ENCODE measurements around the gene PLCG1.

The PLCG1 gene

DNA sequence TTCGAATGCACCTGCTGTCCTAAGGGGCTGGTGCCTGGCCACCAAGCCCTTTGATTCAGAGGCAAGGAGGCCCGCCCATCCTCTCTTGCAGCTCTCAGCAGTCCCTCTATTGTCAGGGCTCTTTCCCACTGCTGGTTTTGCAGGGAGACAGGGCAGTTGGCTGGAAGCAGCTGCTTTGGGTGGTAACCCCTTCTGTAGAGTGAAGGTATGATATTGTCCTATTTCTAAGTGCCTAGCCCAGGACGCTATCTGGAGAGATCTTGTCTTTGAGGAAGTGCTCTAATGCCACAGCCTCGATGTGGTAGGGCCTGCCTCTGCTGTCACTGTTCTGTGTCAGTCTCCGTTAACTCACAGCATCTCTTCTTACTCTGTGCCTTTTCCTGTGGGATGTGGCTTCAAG, 5.6 kb downstream of the PLCG1 start:
- Mint-ChIP-seq H3K36me3 (peaks cover 5 to 42% of the 10 kb centered on the region in 2 donors), H3K4me1 (peaks cover 66 to 87% of the 10 kb centered on the region in 2 donors), H3K9me3 (peaks cover 0 to 4% of the 10 kb centered on the region in 2 donors), H3K27me3 (no peaks in the 10 kb centered on the region), H3K27ac (peak overlapping the region; percentile 3), H3K4me3 (peak overlapping the region in 1 of 2 donors; percentile 2)
- peak; percentile 39 to 59 for ATAC-seq (replicated peaks)
- DNase-seq: no peak

DNA sequence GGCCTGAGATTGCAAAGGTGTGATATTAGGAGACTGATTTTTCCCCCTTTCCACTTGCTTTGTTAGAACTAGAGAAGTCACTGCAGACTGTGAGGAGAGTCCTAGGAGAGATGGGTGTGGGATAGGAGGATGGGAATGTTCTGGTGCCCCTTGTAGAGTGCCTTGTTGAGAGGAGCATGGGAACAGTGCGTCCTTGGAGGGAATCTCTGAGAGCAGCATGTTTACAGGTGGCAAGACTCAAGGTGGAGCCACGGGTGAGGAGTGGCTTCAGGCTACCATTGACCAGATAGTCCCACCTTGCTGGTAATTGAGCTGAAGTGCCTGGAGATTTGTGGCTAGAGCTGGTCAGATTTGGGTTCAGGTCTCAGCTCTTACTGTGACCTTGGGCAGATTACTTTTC, 6.0 kb downstream of the PLCG1 start:
- Mint-ChIP-seq H3K27me3 (no peaks in the 10 kb centered on the region), H3K27ac (peak overlapping the region; percentile 3), H3K36me3 (peaks cover 5 to 45% of the 10 kb centered on the region in 2 donors), H3K4me1 (peaks cover 67 to 82% of the 10 kb centered on the region in 2 donors), H3K9me3 (peaks cover 0 to 4% of the 10 kb centered on the region in 2 donors), H3K4me3 (peak overlapping the region in 1 of 2 donors; percentile 2)
- DNase-seq (no peak), ATAC-seq (replicated peaks) (no peak)

DNA sequence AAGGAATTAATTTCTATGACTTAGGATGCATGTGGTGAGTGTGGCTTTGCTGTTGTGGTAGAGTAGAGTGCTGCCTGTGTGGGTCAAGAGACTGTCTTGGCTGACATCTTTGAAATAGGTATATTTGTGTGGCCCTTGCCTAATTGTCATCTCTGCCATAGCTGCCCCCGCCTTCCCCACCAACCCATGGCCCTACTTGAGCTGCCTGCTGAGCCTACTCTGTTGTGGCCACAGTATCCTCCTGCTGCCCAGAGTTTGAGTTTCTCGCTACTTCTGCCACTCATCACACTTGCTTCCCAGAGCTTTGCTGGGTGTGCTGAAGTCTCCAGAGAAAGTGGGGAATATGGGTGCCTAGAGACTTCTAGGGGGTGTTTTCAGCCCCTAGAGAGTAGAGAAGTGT, 8.0 kb downstream of the PLCG1 start:
- no peak for ATAC-seq (replicated peaks)
- peaks cover 0 to 4% of the 10 kb centered on the region in 2 donors for H3K9me3 Mint-ChIP-seq
- H3K27me3 Mint-ChIP-seq: no peaks in the 10 kb centered on the region
- no peak overlapping the region for H3K4me3 Mint-ChIP-seq
- H3K4me1 Mint-ChIP-seq: peaks cover 55 to 63% of the 10 kb centered on the region in 2 donors
- H3K27ac Mint-ChIP-seq: no peak overlapping the region
- peaks cover 8 to 51% of the 10 kb centered on the region in 2 donors for H3K36me3 Mint-ChIP-seq
- no peak for DNase-seq

DNA sequence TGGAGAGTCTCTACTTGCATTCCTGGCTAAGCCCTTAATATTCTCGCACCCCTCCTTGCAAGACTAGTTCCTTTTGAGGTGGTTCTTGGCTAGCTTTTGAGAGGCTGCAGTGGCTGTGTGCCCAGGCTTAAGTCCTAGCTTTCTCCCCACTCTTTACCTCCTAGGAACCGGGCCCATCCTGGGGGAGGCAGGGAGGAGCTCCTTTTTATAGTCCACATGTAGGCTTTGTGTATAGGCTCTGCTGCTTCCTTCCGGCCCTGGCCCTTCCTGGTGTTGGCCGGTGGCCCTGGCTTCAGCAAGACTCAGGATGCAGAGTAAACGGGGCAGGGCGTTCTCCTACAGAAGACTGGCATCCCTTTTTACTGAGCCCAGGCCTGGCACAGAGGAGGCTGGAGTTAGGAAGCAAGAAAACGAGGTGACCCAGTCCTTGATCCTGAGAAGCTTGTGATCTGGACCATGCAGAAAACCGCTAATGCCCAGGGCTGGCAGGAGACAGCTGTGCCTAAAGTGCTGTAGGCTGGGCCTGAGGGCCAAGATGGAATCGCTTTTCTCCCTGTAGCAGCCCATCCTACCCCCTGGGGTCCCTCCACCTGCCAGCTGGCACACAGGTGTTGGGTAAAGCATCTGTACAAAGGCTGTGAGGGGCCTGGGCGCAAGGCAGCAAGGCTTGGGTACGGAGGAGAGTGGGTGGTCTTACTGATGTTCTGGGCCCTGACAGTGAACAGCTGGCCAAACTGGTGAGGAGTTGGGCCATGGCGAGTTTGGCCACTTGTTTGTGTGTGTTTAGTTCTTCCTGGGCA, 8.7 kb downstream of the PLCG1 start:
- Mint-ChIP-seq H3K36me3 (peaks cover 8 to 46% of the 10 kb centered on the region in 2 donors), H3K27me3 (no peaks in the 10 kb centered on the region), H3K4me1 (peaks cover 54 to 63% of the 10 kb centered on the region in 2 donors), H3K9me3 (peaks cover 0 to 4% of the 10 kb centered on the region in 2 donors), H3K4me3 (no peak overlapping the region), H3K27ac (no peak overlapping the region)
- no peak for ATAC-seq (replicated peaks)
- DNase-seq: no peak

DNA sequence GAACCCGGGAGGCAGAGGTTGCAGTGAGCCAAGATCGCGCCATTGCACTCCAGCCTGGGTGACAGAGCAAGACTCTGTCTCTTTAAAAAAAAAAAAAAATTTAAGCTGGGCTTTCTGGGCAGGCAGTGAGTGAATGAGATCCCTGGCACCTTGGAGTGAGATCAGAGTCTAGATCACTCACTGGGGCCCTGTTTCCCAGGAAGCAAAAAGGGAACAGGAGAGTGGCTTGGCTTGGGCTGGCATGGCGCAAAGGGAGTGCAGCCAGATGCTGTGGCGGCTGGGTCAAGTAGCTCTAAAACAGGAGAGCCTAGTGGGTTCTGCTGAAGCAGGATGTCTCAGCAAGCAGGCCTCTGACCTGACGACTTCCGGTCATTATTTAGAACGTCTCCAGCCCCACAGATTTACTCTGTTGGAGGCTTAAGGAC, 10.4 kb downstream of the PLCG1 start:
- peaks cover 0 to 4% of the 10 kb centered on the region in 2 donors for H3K9me3 Mint-ChIP-seq
- no peaks in the 10 kb centered on the region for H3K27me3 Mint-ChIP-seq
- H3K4me3 Mint-ChIP-seq: no peak overlapping the region
- peaks cover 50 to 52% of the 10 kb centered on the region in 2 donors for H3K4me1 Mint-ChIP-seq
- H3K27ac Mint-ChIP-seq: no peak overlapping the region
- DNase-seq: no peak
- H3K36me3 Mint-ChIP-seq: peaks cover 9 to 43% of the 10 kb centered on the region in 2 donors
- ATAC-seq (replicated peaks): no peak

DNA sequence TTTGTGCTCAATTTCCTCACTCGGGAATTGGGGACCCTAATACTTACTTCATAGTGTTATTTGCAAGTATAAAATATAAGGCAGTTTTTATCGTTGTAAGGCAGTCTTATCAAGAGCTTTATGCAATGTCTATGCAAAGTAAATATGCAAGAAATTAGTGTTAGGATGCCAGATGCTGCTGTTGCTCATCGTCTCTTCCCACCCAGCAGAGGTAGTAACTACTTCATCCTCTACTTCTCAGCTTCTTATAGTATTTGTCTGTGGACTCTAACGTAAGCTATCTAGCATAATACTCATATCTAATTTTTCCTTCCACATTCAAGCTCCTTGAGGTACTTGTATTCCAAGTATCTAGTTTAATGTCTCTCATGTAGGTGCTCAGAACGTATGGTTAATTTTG, 11.6 kb downstream of the PLCG1 start:
- H3K4me3 Mint-ChIP-seq: no peak overlapping the region
- H3K4me1 Mint-ChIP-seq: peaks cover 43 to 45% of the 10 kb centered on the region in 2 donors

DNA sequence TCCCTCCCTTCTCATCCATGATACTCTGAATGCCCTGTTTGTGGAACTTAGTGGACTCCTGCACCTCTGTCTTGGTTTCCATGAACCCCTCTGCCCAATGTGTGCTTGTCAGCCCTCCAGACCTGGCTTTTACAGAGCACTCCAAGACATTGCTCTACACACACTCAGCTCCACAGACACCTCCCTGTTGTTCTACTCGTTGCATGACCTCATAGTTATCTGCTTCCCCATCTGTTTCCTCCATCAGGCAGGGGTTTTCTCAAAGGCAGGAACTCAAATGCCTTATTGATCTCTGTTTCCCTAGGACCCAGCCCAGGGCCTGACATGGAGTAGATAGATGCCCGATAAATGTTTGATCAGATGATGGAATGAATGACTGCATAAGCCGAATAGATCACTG, 13.3 kb downstream of the PLCG1 start:
- no peak for DNase-seq
- Mint-ChIP-seq H3K4me3 (no peak overlapping the region), H3K9me3 (peaks cover 0 to 4% of the 10 kb centered on the region in 2 donors), H3K4me1 (peaks cover 42 to 51% of the 10 kb centered on the region in 2 donors), H3K27me3 (no peaks in the 10 kb centered on the region), H3K27ac (no peak overlapping the region), H3K36me3 (peaks cover 9 to 33% of the 10 kb centered on the region in 2 donors)
- peak; percentile 42 to 67 for ATAC-seq (replicated peaks)

More for the DNA sequence above, 11.6 kb downstream of the PLCG1 start:
- H3K27ac Mint-ChIP-seq: no peak overlapping the region
- H3K27me3 Mint-ChIP-seq: no peaks in the 10 kb centered on the region
- DNase-seq: no peak
- H3K36me3 Mint-ChIP-seq: peaks cover 9 to 39% of the 10 kb centered on the region in 2 donors
- no peak for ATAC-seq (replicated peaks)
- peaks cover 0 to 4% of the 10 kb centered on the region in 2 donors for H3K9me3 Mint-ChIP-seq

DNA sequence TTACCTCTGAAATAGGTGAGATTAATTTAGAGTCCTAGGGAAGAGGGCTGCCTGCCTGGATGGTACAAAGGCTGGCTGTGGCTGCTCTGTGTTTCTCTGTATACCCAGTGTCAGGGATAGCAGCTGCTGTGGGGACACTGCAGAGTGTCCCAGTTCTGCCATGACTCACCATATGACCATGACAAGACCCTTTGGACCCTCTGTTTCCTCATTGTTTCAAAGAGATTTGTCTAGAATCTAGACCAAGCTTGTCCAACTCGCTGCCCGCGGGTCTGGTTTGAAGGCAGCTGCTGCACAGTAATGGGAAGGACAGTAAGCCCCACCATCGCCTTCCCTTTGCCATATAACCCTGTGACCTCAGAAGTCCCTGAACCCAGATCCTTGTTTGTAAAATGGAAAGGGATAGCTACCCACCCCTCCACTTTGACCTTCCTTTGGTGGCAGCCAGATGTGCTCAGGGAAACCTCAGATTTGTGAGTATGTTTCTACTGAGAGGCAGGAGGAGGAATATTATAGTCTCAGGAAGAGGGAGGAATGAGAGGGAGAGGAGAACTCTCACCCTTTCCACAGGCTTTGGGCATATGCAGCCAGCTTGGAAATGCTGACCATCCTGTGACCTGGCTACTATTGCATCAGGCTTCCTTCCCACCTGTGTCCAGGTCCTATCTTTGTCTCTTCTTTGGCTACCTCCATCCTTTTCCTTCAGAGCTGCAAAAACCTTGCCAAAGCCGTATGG, 14.0 kb downstream of the PLCG1 start:
- H3K27ac Mint-ChIP-seq: no peak overlapping the region
- DNase-seq: no peak

DNA sequence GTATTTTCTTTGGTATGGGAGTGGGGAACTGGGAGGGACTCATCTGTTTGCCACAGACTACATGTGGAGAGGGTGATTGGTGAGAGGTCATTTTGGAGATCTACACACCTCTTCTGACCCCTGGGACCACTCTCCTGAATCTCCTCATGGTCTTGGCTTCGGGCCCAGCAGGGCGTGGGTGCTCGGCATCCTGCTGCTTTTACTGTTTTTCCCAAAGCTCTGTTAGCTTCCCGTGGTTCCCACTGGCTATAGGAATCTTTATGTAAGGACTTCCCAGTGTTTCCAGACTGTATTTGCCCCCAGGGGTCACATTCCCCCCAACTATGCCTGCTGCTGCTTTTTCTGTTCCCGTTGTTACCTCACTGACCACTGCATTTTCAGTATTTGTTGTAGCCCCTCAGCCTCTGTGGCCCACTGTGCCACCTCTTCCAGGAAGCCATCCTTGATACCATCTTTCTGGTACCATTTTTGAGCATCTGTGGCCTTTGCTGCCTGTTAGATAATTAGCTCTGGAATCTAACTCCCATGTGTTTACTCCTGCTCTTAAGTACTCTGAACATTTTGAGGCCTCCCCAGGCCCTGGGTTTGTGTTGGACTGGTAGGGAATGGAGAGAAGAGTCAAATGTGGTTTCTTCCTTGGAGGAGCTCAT, 14.9 kb downstream of the PLCG1 start:
- DNase-seq (no peak), ATAC-seq (replicated peaks) (no peak)
- Mint-ChIP-seq H3K4me1 (peaks cover 36 to 50% of the 10 kb centered on the region in 2 donors), H3K27ac (no peak overlapping the region), H3K9me3 (no peaks in the 10 kb centered on the region), H3K27me3 (no peaks in the 10 kb centered on the region), H3K4me3 (no peak overlapping the region), H3K36me3 (peaks cover 6 to 29% of the 10 kb centered on the region in 2 donors)

More for the DNA sequence above, 14.0 kb downstream of the PLCG1 start:
- H3K4me1 Mint-ChIP-seq: peaks cover 36 to 50% of the 10 kb centered on the region in 2 donors
- no peak for ATAC-seq (replicated peaks)
- H3K4me3 Mint-ChIP-seq: no peak overlapping the region
- H3K36me3 Mint-ChIP-seq: peaks cover 9 to 30% of the 10 kb centered on the region in 2 donors
- H3K9me3 Mint-ChIP-seq: peaks cover 0 to 3% of the 10 kb centered on the region in 2 donors
- H3K27me3 Mint-ChIP-seq: no peaks in the 10 kb centered on the region

DNA sequence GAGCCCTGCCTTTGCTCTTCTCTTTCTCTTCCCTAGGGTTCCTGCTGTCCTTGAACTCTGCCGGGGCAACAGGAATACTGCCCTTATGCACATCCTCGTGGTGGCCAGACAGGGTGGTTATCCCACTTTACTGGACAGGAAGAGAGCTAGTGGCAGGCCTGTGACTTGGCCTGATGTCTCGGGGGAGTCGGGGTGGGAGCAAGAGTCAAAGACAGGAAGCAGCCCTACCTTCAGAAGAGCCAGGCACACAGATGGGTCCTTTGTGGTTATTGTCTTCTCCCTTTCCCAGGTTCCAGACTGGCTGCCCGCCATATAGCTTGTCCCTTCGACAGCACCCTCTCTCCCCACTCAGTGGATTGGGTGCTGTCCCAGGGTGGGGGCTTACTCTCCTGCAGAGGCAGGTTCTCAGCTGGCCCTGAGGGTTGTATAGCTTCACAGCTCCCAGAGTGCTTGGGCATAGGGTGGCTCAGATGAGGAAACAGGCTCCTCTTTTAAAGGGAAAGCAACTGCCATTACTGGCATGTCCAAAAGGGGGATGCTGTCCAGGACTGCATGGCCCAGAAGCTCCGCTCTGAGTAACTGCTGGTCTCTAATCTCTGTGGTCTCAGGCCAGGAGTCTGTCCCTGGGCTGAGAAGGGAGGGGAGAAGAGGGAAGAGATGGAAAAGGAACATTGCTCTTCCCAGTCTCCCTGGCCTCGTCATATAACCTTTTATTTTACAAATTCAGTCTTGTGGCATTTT, 17.3 kb downstream of the PLCG1 start:
- ATAC-seq (replicated peaks): no peak
- peaks cover 4 to 31% of the 10 kb centered on the region in 2 donors for H3K36me3 Mint-ChIP-seq
- no peak for DNase-seq
- peak overlapping the region; percentile 85 for H3K27ac Mint-ChIP-seq
- no peaks in the 10 kb centered on the region for H3K27me3 Mint-ChIP-seq
- peaks cover 57 to 62% of the 10 kb centered on the region in 2 donors for H3K4me1 Mint-ChIP-seq
- H3K4me3 Mint-ChIP-seq: no peak overlapping the region
- no peaks in the 10 kb centered on the region for H3K9me3 Mint-ChIP-seq

DNA sequence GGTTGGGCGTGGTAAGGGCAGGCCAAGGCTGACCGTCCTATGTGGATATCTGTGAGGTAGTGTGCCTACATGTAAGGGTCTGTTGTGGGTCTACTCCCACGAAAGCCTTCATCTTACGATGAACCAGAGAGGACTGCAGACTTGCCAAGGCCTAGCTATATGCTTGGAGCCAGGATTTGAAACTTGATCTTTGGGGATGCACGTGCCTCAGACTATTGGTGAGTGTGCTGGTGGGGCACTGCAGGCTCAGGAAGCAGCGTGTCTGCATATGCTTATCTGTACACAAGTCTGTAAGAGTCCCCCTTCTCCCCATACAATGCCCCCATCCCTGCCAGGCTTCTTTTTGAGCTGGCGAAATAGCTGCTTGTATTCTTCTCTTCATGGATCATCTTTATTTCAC, 17.9 kb downstream of the PLCG1 start:
- H3K36me3 Mint-ChIP-seq: peaks cover 9 to 37% of the 10 kb centered on the region in 2 donors

DNA sequence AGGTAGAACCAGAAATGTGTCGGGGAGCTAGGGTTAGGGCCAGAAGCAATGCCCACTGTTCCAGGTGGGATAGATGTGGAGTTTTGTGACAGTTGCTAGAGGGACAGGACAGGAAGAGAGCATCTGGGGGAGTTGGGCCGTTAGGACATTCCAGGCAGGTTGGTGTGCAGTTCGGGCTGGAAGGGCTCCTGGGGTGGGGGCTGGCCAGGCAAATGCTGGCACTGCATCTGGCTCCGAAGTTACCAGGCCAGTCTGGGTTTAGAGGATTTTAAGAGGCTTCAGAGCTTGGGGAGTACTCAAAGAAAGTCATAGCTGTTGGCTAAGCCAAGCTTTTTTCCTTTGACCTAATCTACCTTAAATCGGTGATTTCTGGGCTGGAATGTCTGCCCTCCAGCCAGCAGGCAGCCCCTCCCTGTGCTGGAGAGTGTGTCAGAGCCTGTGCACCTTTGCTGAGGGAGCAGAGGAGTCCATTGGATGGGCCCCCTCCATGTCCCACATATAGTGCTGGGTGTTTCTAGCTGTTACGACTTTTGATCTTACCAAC, 20.8 kb downstream of the PLCG1 start:
- peak overlapping the region in 1 of 2 donors; percentile 31 for H3K4me3 Mint-ChIP-seq
- H3K27ac Mint-ChIP-seq: peak overlapping the region; percentile 75
- H3K27me3 Mint-ChIP-seq: peaks cover 0 to 8% of the 10 kb centered on the region in 2 donors
- H3K9me3 Mint-ChIP-seq: no peaks in the 10 kb centered on the region
- ATAC-seq (replicated peaks) (no peak), DNase-seq (no peak)
- H3K36me3 Mint-ChIP-seq: peaks cover 27 to 55% of the 10 kb centered on the region in 2 donors
- peaks cover 42 to 59% of the 10 kb centered on the region in 2 donors for H3K4me1 Mint-ChIP-seq

More for the DNA sequence above, 17.9 kb downstream of the PLCG1 start:
- no peaks in the 10 kb centered on the region for H3K9me3 Mint-ChIP-seq
- ATAC-seq (replicated peaks) (no peak), DNase-seq (no peak)
- peak overlapping the region; percentile 14 for H3K27ac Mint-ChIP-seq
- H3K4me1 Mint-ChIP-seq: peaks cover 57 to 66% of the 10 kb centered on the region in 2 donors
- H3K27me3 Mint-ChIP-seq: peaks cover 0 to 2% of the 10 kb centered on the region in 2 donors
- no peak overlapping the region for H3K4me3 Mint-ChIP-seq

DNA sequence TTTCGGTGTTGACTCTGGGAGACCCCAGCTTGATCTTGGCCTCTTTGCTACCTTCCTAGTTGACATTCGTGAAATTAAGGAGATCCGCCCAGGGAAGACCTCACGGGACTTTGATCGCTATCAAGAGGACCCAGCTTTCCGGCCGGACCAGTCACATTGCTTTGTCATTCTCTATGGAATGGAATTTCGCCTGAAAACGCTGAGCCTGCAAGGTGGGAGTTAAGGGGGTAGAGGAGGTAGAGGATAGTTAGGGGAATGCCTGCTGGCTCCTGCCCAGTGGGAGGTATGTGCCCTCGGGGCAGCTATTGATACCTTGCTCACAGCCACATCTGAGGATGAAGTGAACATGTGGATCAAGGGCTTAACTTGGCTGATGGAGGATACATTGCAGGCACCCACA, 22.2 kb downstream of the PLCG1 start:
- no peak for DNase-seq
- peaks cover 34 to 57% of the 10 kb centered on the region in 2 donors for H3K4me1 Mint-ChIP-seq
- no peak overlapping the region for H3K4me3 Mint-ChIP-seq
- no peaks in the 10 kb centered on the region for H3K9me3 Mint-ChIP-seq
- no peak for ATAC-seq (replicated peaks)
- peaks cover 38 to 64% of the 10 kb centered on the region in 2 donors for H3K36me3 Mint-ChIP-seq
- peak overlapping the region; percentile 80 for H3K27ac Mint-ChIP-seq
- H3K27me3 Mint-ChIP-seq: peaks cover 6 to 18% of the 10 kb centered on the region in 2 donors
